Erythroblast (primary cell): ENCODE data around the gene TMEM131L.

ENCODE experiments used
- GATA1 ChIP-seq: IDR thresholded peaks from 2 replicates; pipeline ENCODE4 v1.6.1; 2011; ENCODE audit warnings: low read depth, mild to moderate bottlenecking, control low read depth, low read length, moderate library complexity
- POLR2A ChIP-seq: IDR thresholded peaks from 2 replicates; pipeline ENCODE4 v1.6.1; 2011; ENCODE audit warnings: mild to moderate bottlenecking, low read length

DNA sequence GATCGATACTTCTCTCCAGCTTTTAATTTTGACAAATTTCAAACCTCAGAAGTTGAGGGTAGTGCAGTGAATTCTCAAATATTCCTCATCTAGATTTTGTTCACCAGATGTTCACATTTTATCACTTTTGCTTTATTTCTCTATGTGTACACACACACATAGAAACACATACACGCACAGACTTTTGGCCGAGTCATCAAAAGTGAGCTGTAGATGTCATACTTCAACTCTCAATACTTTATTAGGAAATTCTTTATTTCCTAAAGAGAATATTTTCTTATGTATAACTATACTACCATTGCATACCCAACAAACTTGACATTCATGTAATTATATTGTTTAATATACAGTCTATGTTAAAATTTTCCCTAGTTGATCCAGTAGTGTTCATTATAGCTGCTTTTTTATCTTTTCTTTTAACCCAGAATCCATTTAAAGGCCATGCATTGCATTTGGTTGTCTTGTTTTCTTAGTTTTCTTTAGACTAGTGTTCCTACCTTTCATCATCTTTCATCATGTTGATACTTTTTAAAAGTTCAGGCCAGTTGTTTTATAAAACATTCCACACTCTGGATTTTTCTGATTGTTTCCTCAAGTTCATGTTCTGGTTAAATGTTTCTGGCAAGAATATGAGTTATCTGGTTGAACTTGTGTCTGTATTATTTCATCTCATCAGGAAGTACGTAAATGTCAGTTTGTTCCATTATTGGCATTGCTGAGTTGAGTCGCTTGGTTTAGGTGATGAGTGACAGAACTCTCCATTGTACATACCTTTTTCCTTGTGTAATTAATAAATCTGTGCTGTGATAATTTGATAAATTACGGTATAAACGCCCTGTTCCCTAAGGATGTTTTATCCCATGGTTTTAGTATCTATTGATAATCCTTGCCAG is 123.8 kb downstream of the TMEM131L start:
- TF ChIP-seq POLR2A (no peak), GATA1 (no peak)
